Measurements from ENCODE around the gene ASTE1.

DNA sequence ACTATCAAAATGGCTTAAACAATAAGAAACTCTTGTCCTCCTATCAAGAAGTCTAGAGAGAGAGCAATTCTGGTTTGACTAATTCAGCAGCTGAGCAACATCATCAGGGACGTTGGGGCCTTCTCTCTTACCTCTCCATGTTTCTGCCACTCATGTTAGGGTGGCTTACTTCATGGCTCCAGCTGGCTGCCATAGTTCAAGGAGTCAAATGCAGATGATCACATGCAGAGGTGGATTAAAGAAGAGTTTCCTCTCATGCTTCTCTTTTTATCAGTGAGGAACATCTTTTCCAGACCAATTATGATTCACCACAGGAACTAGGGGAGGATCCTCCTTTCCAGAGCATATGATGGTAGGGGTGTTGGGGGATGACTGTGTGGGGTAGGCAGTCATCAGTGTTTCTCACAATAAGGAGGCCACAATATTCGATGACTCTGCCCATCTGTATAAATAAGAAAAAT is 45.5 kb upstream of the ASTE1 start:
- TF ChIP-seq GATA3 (IDR thresholded peaks at IDR 0.05; ENCODE audit: low read depth, low read length) (no peak), GATA2 (IDR thresholded peaks at IDR 0.05; ENCODE audit: low read depth, low read length) (no peak)

Measured in SH-SY5Y (cell line).